HepG2 (cell line): Measurements from ENCODE around the gene SS18L1. TPM values are rescaled to one million over a fixed set of nuclear protein-coding genes. Genes with fewer than 3 reads are reported as not detected.
A peak's percentile ranks its signal among the peaks of the same experiment; 100 is the strongest.

Source experiments
- CBX5 ChIP-seq: sonication (generic); formaldehyde crosslinking; IDR thresholded peaks from 2 replicates; pipeline ENCODE4 v1.4.0; 2020; ENCODE audit warnings: missing genetic modification reagents, borderline replicate concordance
- EEA1 ChIP-seq: sonication (generic); formaldehyde crosslinking; IDR thresholded peaks from 2 replicates; pipeline ENCODE4 v1.5.1; 2020; ENCODE audit warnings: mild to moderate bottlenecking, missing genetic modification reagents, borderline replicate concordance
- ELF4 ChIP-seq: sonication (generic); formaldehyde crosslinking; IDR thresholded peaks from 2 replicates; pipeline ENCODE4 v1.5.0; 2020; ENCODE audit warnings: missing genetic modification reagents, mild to moderate bottlenecking, moderate library complexity, borderline replicate concordance
- FOSL1 ChIP-seq: sonication (generic); formaldehyde crosslinking; IDR thresholded peaks from 2 replicates; pipeline ENCODE4 v1.9.0; 2021; ENCODE audit warnings: missing genetic modification reagents, borderline replicate concordance
- KDM2A ChIP-seq: sonication (generic); formaldehyde crosslinking; IDR thresholded peaks from 2 replicates; pipeline ENCODE4 v1.4.0; 2020; ENCODE audit warnings: low read depth, missing genetic modification reagents, borderline replicate concordance
- NFATC3 ChIP-seq: sonication (generic); formaldehyde crosslinking; IDR thresholded peaks from 2 replicates; pipeline ENCODE4 v1.5.1; 2020; ENCODE audit warnings: mild to moderate bottlenecking, missing genetic modification reagents
- SP4 ChIP-seq: sonication (generic); formaldehyde crosslinking; IDR thresholded peaks from 2 replicates; pipeline ENCODE4 v1.8.1; 2023; ENCODE audit warnings: mild to moderate bottlenecking, missing genetic modification reagents
- ZFP41 ChIP-seq: sonication (generic); formaldehyde crosslinking; IDR thresholded peaks from 2 replicates; pipeline ENCODE4 v1.4.0; 2020; ENCODE audit warnings: mild to moderate bottlenecking, missing genetic modification reagents, borderline replicate concordance
- ZNF547 ChIP-seq: sonication (generic); formaldehyde crosslinking; IDR thresholded peaks from 2 replicates; pipeline ENCODE4 v1.5.1; 2020; ENCODE audit warnings: mild to moderate bottlenecking, missing genetic modification reagents
- ZNF780A ChIP-seq: sonication (generic); formaldehyde crosslinking; IDR thresholded peaks from 2 replicates; pipeline ENCODE4 v1.8.0; 2022; ENCODE audit warnings: mild to moderate bottlenecking, missing genetic modification reagents, moderate library complexity
- polyA plus RNA-seq, 8 experiments: library from polyadenylated mRNA; depleted of rRNA in 3 of 8; stranded (reverse) in 7 of 8; unstranded in 1 of 8; fragments of >200 nt; fragmentation: Illumina TruSeq in 4 of 8; extraction: Trizol in 4 of 8; gene quantifications; 2 replicates each; pipeline versions ENCODE4 v1.2.1 to v1.2.3, GENCODE V29; 2011 to 2016; ENCODE audit warnings: low read depth in 4 of 8, missing spikeins in 1 of 8, mixed read lengths in 1 of 8; ENCODE audit not compliant: insufficient read depth in 1 of 8
- total RNA-seq, 5 experiments: library from RNA; depleted of rRNA; stranded (reverse); fragments of >200 nt; fragmentation: Illumina TruSeq; extraction: Trizol; gene quantifications; 2 replicates each; pipeline ENCODE4 v1.2.3, GENCODE V29; 2016; ENCODE audit warnings: low read depth in 1 of 5
- TF ChIP-seq, protein P1 (sequence below): sonication (generic); formaldehyde crosslinking; IDR thresholded peaks from one replicate; pipeline ENCODE4 v1.5.1; 2020; ENCODE audit warnings: mild to moderate bottlenecking, missing genetic modification reagents; ENCODE audit errors: not compliant biosample characterization
- TF ChIP-seq, protein P2 (sequence below): sonication (generic); formaldehyde crosslinking; IDR thresholded peaks from 2 replicates; pipeline ENCODE4 v1.5.0; 2020; ENCODE audit warnings: missing genetic modification reagents, mild to moderate bottlenecking, borderline replicate concordance
- TF ChIP-seq, protein P3 (sequence below): sonication (generic); formaldehyde crosslinking; IDR thresholded peaks from 2 replicates; pipeline ENCODE4 v1.4.0; 2020; ENCODE audit warnings: missing genetic modification reagents, borderline replicate concordance
- TF ChIP-seq, protein P4 (sequence below): sonication (generic); formaldehyde crosslinking; IDR thresholded peaks from 2 replicates; pipeline ENCODE4 v1.5.1; 2020; ENCODE audit warnings: missing genetic modification reagents, mild to moderate bottlenecking, borderline replicate concordance

The SS18L1 gene
- total and polyA plus RNA-seq, 2 of the 13 experiments (the other 11 are each of a cell fraction or from before 2014, with no cell fraction given) = 17.8 to 27.6 TPM

DNA sequence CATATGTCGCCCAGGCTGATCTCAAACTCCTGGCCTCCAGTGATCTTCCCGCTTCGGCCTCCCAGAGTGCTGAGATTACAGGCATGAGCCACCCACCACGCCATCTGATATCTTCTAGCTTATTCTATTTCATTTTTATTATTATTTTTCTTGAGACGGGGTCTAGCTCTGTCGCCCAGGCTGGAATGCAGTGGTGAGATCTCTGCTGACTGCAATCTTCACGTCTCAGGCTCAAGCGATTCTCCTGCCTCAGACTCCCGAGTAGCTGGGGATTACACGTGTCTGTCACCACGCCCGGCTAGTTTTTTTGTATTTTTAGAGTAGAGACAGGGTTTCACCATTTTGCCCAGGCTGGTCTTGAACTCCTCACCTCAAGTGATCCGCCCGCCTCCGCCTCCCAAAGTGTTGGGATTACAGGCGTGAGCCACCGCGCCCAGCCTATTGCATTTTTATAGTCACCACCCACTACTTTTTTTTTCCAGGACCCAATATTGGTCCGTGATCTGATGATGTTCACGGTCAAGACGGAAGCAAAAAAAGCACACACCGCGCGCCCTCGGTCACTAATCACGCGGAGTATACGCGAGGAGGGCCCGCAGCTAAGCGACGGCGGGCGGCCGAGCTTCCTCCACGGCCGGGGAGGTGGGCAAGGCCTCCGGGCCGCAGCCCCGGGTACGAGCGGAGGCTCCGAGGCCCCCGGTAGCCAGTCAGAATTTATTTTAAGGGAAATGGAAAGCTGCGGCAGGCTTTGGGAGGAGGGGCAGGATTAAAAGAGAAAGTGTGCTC is 22.4 kb upstream of the SS18L1 start (continued):
- TF ChIP-seq, protein P1, sequence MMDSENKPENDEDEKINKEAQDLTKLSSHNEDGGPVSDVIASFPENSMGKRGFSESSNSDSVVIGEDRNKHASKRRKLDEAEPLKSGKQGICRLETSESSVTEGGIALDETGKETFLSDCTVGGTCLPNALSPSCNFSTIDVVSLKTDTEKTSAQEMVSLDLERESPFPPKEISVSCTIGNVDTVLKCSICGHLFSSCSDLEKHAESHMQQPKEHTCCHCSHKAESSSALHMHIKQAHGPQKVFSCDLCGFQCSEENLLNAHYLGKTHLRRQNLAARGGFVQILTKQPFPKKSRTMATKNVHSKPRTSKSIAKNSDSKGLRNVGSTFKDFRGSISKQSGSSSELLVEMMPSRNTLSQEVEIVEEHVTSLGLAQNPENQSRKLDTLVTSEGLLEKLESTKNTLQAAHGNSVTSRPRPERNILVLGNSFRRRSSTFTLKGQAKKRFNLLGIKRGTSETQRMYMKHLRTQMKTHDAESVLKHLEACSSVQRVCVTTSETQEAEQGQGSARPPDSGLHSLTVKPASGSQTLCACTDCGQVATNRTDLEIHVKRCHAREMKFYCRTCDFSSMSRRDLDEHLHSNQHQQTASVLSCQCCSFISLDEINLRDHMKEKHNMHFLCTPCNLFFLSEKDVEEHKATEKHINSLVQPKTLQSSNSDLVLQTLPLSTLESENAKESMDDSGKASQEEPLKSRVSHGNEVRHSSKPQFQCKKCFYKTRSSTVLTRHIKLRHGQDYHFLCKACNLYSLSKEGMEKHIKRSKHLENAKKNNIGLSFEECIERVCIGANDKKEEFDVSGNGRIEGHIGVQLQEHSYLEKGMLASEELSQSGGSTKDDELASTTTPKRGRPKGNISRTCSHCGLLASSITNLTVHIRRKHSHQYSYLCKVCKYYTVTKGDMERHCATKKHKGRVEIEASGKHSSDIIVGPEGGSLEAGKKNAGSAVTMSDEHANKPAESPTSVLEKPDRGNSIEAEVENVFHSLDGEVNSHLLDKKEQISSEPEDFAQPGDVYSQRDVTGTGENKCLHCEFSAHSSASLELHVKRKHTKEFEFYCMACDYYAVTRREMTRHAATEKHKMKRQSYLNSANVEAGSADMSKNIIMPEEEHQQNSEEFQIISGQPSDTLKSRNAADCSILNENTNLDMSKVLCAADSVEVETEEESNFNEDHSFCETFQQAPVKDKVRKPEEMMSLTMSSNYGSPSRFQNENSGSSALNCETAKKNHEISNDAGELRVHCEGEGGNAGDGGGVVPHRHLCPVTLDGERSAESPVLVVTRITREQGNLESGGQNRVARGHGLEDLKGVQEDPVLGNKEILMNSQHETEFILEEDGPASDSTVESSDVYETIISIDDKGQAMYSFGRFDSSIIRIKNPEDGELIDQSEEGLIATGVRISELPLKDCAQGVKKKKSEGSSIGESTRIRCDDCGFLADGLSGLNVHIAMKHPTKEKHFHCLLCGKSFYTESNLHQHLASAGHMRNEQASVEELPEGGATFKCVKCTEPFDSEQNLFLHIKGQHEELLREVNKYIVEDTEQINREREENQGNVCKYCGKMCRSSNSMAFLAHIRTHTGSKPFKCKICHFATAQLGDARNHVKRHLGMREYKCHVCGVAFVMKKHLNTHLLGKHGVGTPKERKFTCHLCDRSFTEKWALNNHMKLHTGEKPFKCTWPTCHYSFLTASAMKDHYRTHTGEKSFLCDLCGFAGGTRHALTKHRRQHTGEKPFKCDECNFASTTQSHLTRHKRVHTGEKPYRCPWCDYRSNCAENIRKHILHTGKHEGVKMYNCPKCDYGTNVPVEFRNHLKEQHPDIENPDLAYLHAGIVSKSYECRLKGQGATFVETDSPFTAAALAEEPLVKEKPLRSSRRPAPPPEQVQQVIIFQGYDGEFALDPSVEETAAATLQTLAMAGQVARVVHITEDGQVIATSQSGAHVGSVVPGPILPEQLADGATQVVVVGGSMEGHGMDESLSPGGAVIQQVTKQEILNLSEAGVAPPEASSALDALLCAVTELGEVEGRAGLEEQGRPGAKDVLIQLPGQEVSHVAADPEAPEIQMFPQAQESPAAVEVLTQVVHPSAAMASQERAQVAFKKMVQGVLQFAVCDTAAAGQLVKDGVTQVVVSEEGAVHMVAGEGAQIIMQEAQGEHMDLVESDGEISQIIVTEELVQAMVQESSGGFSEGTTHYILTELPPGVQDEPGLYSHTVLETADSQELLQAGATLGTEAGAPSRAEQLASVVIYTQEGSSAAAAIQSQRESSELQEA (CRISPR knock-in tag) = peak; percentile 19
- TF ChIP-seq KDM2A (CRISPR knock-in tag) (peak; percentile 64; the same call in 1 of the 2 replicates), SP4 (no peak), FOSL1 (CRISPR knock-in tag) (no peak), ZFP41 (CRISPR knock-in tag) (no peak; the same call in 1 of the 2 replicates), EEA1 (CRISPR knock-in tag) (no peak), CBX5 (peak; percentile 61; the same call in 1 of the 2 replicates), ZNF547 (CRISPR knock-in tag) (peak; percentile 71), ELF4 (peak; percentile 49; the same call in 1 of the 2 replicates), NFATC3 (no peak; the same call in 1 of the 2 replicates), ZNF780A (CRISPR knock-in tag) (no peak)
- TF ChIP-seq, protein P2, sequence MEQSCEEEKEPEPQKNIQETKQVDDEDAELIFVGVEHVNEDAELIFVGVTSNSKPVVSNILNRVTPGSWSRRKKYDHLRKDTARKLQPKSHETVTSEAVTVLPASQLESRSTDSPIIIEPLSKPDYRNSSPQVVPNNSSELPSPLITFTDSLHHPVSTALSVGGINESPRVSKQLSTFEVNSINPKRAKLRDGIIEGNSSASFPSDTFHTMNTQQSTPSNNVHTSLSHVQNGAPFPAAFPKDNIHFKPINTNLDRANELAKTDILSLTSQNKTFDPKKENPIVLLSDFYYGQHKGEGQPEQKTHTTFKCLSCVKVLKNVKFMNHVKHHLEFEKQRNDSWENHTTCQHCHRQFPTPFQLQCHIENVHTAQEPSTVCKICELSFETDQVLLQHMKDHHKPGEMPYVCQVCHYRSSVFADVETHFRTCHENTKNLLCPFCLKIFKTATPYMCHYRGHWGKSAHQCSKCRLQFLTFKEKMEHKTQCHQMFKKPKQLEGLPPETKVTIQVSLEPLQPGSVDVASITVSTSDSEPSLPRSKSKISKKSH = 0 out of 2 replicates have a peak, but pooled peaks have one; percentile 22
- TF ChIP-seq, protein P3, sequence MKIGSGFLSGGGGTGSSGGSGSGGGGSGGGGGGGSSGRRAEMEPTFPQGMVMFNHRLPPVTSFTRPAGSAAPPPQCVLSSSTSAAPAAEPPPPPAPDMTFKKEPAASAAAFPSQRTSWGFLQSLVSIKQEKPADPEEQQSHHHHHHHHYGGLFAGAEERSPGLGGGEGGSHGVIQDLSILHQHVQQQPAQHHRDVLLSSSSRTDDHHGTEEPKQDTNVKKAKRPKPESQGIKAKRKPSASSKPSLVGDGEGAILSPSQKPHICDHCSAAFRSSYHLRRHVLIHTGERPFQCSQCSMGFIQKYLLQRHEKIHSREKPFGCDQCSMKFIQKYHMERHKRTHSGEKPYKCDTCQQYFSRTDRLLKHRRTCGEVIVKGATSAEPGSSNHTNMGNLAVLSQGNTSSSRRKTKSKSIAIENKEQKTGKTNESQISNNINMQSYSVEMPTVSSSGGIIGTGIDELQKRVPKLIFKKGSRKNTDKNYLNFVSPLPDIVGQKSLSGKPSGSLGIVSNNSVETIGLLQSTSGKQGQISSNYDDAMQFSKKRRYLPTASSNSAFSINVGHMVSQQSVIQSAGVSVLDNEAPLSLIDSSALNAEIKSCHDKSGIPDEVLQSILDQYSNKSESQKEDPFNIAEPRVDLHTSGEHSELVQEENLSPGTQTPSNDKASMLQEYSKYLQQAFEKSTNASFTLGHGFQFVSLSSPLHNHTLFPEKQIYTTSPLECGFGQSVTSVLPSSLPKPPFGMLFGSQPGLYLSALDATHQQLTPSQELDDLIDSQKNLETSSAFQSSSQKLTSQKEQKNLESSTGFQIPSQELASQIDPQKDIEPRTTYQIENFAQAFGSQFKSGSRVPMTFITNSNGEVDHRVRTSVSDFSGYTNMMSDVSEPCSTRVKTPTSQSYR = peak; percentile 26; the same call in 1 of the 2 replicates
- TF ChIP-seq, protein P4, sequence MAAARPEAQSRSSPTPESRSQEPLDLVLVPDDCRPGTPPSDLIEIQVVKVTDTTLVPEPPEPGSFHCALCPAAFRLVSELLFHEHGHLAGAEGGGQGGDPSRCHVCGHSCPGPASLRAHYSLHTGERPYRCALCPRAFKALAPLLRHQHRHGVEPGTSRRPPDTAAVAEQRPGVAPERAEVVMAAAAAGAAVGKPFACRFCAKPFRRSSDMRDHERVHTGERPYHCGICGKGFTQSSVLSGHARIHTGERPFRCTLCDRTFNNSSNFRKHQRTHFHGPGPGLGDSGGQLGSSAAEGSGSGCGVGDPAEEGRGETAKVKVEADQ (CRISPR knock-in tag) = peak; percentile 11; the same call in 1 of the 2 replicates
